ENCODE data around the gene ARHGAP21.
A peak's percentile ranks its signal among the peaks of the same experiment; 100 is the strongest.
"Not testable (repeated sequence)": the region's sequence is repeated elsewhere in the genome, so short reads cannot be mapped to it uniquely, and the experiment has no call there.

The ARHGAP21 gene

GRCh38 chr10:24625778-24626177 is 97.9 kb downstream of the ARHGAP21 start:
- DNase-seq (ENCODE audit: low read depth) = no peak

- no peak for DNase-seq (ENCODE audit: low read depth)
These were observed 100.3 kb downstream of the ARHGAP21 start for GRCh38 chr10:24623383-24623782.

DNA sequence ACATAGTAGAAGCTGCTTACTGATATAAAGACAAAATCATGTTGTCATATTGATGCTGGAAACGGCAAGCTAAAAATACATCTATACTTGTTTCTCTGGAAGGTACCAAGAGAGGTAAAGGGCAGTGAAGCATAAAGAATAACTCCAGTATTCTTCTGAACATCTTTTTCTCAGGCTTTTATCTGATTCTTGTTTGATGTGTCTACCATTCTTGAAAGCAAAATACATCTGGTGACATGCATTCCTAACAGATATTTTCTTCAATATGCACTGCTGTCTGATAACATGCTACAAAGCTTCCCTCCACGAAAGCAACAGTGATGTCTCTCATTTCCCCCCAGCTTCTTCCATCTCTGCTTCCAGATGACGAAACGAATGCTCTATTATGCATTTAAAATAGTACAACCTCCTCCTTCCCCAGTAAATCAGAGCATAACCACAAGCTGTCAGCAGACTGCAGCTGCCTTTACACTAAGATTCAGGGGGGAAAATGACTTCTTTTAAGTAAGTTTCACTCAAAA is 100.8 kb downstream of the ARHGAP21 start:
- DNase-seq (ENCODE audit: low read depth) = no peak

GRCh38 chr10:24621035-24621795 is 102.5 kb downstream of the ARHGAP21 start:
- DNase-seq (ENCODE audit: low read depth) = not testable (repeated sequence)

GRCh38 chr10:24619994-24620310 is 103.7 kb downstream of the ARHGAP21 start:
- not testable (repeated sequence) for DNase-seq (ENCODE audit: low read depth)

- not testable (repeated sequence) for DNase-seq (ENCODE audit: low read depth)
These were observed 104.2 kb downstream of the ARHGAP21 start for GRCh38 chr10:24619291-24619993.

GRCh38 chr10:24618401-24618800 is 105.3 kb downstream of the ARHGAP21 start:
- no peak for DNase-seq (ENCODE audit: low read depth)

- DNase-seq (ENCODE audit: low read depth) = peak; percentile 9
These were observed 105.8 kb downstream of the ARHGAP21 start for GRCh38 chr10:24617771-24618396.

- DNase-seq (ENCODE audit: low read depth) = no peak
These were observed 107.2 kb downstream of the ARHGAP21 start for GRCh38 chr10:24616536-24616935.

GRCh38 chr10:24606021-24606420 is 117.7 kb downstream of the ARHGAP21 start:
- no peak for DNase-seq (ENCODE audit: low read depth)

GRCh38 chr10:24605141-24605540 is 118.5 kb downstream of the ARHGAP21 start:
- no peak for DNase-seq (ENCODE audit: low read depth)

DNA sequence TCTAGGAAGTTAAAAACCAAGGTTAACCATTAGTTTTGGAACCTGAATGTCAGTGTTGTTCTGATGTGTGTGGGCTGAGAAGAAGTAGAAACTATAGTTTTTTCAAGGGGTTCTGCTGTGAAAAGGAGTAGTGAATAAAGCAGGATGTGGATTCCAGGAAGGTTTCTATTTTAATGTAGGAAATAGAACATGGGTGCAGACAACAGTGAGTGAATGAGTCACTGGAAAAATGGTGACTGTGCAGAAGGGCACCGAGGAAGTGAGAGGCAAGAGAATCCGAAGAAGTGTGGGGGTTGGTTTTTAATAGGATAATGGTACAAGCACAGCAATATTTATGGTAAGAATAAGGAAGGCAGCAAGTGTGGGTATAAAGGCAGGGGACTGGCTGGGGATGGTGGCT is 120.4 kb downstream of the ARHGAP21 start:
- no peak for DNase-seq (ENCODE audit: low read depth)

GRCh38 chr10:24597961-24598360 is 125.7 kb downstream of the ARHGAP21 start:
- DNase-seq (ENCODE audit: low read depth) = no peak

DNA sequence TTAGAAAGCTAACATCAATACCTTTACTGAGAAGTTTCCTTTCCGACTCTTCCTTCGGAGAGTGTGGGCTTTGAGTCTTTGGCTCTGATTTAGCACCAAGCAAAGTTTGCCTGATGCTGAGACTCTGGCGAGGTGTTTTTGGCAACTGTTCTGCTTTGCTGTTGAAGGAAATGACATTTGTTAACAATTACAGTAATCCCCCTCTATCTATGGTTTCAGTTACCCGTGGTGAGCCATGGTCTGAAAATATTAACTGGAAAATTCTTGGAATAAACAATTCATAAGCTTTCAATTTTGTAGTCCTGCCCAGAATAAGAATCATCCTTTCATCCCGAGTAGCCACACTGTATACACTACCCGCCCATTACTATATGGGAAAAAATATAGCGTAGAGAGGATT is 126.3 kb downstream of the ARHGAP21 start:
- no peak for DNase-seq (ENCODE audit: low read depth)

DNA sequence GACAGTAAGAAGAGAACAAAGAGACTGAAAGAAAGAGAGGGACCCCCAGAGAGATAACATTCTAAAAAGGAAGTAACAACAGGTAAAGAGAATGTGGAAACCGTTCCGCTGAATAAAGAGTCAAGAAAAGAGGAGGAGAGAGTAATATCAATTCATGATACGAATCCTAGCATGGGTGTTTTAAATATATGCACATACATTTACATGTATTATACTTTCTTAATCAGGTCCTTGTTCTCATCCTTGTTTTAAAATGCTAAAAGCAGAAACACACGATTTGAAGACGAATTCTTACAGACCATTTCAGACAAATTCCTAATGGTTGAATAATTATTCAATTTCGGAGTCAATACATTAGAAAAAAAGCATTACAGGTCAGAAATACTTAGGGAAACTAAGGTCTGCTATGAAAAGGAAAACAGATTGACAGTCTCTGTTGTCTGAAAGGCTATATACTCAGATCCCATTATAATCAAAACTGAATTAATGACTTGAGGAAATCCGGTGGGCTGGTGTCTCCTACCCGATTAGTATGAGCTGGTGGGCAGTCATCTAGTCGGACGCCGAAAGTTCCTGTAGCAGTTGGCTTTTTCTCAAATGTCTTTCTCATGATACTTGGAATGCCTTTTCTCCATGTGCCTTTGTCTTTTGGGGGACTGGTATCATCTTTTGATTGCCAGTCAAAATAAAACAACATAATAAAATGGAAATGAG is 127.3 kb downstream of the ARHGAP21 start:
- DNase-seq (ENCODE audit: low read depth) = no peak

- DNase-seq (ENCODE audit: low read depth) = no peak
These were observed 132.8 kb downstream of the ARHGAP21 start for GRCh38 chr10:24590697-24591457.

DNA sequence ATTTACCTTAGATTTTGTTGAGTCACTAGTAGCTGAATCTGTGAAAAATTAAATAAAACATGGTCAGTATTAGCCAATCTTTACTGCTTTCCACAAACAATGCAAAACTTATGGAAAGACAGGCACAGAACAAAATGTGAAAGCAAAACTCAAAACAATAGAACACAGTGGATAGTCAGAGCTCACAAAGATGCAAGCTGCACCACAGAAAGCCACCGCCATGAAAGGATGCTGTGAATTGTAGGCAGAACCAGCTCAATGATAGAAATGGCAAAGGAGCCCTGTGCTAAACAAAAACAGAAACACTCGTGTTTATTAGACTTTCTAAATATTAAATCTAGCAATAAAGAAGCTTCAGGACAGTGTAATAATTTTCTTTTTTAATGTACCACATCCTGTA is 134.4 kb downstream of the ARHGAP21 start:
- DNase-seq (ENCODE audit: low read depth) = no peak

DNA sequence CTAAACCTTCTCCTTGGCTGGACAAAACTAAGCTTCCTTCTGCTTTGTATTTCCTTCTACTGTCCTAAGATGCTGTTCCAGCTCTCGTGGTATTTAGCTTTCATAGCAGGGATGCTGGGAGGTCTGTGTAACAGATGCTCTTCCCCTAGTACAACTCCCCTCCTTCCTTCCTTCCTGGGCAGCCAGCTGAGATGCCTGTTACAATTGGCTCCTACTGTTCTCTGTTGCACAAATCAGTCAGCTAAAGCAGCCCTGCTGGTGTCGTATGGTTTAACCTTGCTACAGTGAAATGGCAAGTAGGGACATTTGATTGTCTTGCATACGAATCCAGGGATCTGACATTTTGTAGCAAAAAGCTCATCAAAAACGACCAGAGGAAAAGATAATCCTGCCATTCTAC is 143.8 kb downstream of the ARHGAP21 start:
- no peak for DNase-seq (ENCODE audit: low read depth)

DNA sequence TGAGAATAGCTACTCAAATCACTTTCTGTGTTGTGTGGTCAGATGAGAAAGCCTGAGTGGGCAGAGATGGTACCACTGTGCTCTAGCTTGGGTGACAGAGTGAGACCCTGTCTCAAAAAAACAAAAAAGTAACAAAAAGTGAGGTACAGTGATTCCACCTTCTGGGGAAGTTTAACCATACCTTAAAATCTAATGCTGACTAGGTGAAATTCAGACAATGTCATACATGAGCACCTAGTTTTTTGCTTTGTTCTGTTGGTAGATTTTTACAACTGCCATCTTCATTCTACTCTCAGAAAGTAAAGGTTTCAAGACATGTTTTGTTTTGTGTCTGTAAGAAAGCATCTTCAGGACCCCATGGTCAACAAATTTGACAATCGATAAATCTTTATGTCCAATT is 144.2 kb downstream of the ARHGAP21 start:
- DNase-seq (ENCODE audit: low read depth) = no peak

- DNase-seq (ENCODE audit: low read depth) = no peak
These were observed 148.1 kb downstream of the ARHGAP21 start for GRCh38 chr10:24575481-24576002.

GRCh38 chr10:24574578-24575155 is 149.0 kb downstream of the ARHGAP21 start:
- no peak for DNase-seq (ENCODE audit: low read depth)
